ENCODE data around the gene COL6A3. TPM values are rescaled to one million over a fixed set of nuclear protein-coding genes. Genes with fewer than 3 reads are reported as not detected.

COL6A3 gene
- total and polyA plus RNA-seq, 7 donors = 2.8 to 715 (median 233) TPM

DNA sequence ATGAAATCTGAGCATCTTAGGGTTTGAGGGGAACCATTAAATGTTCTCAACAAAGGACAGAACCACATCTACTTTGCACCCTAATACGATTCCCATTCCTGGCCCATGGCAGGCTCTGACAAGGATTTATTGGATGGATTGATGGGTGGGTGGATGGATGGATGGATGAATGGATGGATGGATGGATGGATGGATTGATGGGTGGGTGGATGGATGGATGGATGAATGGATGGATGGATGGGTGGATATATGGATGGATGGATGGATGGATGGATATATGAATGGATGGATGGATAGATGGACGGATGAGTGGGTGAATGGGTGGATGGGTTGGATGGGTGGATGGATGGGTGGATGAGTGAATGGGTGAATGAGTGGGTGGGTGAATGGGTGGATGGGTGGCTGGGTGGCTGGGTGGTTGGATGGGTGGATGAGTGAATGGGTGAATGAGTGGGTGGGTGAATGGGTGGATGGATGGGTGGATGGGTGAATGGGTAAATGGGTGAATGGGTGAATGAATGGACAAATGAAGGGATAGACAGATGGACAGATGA is 43.5 kb upstream of the COL6A3 start:
- TF ChIP-seq, protein P1, sequence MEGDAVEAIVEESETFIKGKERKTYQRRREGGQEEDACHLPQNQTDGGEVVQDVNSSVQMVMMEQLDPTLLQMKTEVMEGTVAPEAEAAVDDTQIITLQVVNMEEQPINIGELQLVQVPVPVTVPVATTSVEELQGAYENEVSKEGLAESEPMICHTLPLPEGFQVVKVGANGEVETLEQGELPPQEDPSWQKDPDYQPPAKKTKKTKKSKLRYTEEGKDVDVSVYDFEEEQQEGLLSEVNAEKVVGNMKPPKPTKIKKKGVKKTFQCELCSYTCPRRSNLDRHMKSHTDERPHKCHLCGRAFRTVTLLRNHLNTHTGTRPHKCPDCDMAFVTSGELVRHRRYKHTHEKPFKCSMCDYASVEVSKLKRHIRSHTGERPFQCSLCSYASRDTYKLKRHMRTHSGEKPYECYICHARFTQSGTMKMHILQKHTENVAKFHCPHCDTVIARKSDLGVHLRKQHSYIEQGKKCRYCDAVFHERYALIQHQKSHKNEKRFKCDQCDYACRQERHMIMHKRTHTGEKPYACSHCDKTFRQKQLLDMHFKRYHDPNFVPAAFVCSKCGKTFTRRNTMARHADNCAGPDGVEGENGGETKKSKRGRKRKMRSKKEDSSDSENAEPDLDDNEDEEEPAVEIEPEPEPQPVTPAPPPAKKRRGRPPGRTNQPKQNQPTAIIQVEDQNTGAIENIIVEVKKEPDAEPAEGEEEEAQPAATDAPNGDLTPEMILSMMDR (IDR thresholded peaks at IDR 0.05) = no peak
- no peak for TF ChIP-seq POLR2AphosphoS5 (IDR thresholded peaks at IDR 0.05)
- TF ChIP-seq POLR2A (IDR thresholded peaks at IDR 0.05) = no peak
- TF ChIP-seq EP300 (IDR thresholded peaks at IDR 0.05) = no peak
- WGBS, 2 donors = 89 to 94% methylated on average over 2 of the region's 2 CpGs
- H3K9me3 ChIP-seq = no peaks in the 10 kb centered on the region
- no peak overlapping the region for H3K27ac ChIP-seq
- no peak for DNase-seq
- H3K4me3 ChIP-seq = no peak overlapping the region
- intact Hi-C loops (cut with DNase I) = no loop called here
- H3K36me3 ChIP-seq = no peaks in the 10 kb centered on the region
- H3K4me1 ChIP-seq = peaks cover 0 to 10% (median 5%) of the 10 kb centered on the region in 4 donors
- H3K27me3 ChIP-seq = no peaks in the 10 kb centered on the region

DNA sequence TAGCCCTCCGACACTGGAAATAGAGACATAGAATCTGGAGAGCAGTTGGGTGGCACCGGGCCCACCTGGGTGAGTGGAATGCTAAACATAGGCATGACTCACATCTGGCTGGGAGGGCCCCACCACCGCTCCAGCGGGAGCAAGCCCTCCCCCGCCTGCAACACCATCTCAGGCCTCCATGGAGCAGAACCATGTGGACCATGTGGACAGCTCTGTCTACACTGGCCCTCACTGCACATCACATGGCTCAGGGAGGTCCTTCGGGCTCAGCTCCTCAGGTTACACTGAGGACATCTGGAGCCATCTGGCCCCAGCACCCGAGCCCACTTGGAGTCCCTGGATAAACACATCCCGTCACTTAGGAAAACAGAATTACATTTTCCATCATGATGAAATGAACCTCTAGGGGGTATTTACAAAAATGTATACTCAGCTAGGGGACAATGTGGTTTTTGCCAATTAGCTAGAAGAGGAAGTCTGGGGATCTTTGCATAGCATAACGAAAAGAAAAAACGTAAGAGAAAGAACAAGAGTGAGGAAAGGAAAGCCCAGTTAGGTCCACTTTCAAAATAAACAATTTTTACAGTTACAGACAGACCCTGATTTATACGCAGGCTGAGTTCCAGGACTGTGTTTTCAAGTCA is 42.4 kb upstream of the COL6A3 start:
- no peaks in the 10 kb centered on the region for H3K36me3 ChIP-seq
- peak; percentile 93 for DNase-seq
- 55 to 75% methylated on average over 11 of the region's 11 CpGs for WGBS, 2 donors
- H3K27me3 ChIP-seq = no peaks in the 10 kb centered on the region
- no peaks in the 10 kb centered on the region for H3K9me3 ChIP-seq
- H3K27ac ChIP-seq = peak overlapping the region in 2 of 4 donors; percentile 23 to 32
- peak in 2 of 4 donors; percentile 11 to 58 for TF ChIP-seq POLR2AphosphoS5 (IDR thresholded peaks at IDR 0.05)
- TF ChIP-seq, protein P1 (IDR thresholded peaks at IDR 0.05) = no peak
- no peak overlapping the region for H3K4me3 ChIP-seq
- H3K4me1 ChIP-seq = peaks cover 0 to 20% (median 8%) of the 10 kb centered on the region in 4 donors
- intact Hi-C loops (cut with DNase I) = no loop called here

DNA sequence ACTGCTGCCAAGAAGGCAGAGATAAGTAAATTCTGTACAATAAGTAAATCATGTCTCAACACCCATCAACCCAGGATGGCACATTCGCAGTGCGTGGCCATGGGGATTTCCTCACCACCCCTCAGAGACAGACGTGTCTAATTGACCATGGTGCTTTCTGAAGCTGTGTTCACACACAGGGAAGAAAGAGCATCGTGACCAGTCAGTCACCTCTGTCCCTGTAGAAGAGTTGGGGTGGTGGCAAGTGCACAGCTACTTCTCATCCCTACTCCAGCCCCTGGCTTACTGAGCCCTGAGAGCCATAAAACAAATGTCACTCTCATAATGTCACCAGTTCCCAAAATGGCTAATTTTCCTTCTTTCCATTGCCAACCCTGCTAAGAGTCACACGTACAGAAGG is 41.8 kb upstream of the COL6A3 start:
- intact Hi-C loops (cut with DNase I) = no loop called here
- Histone ChIP-seq H3K4me3 (no peak overlapping the region), H3K4me1 (peaks cover 0 to 26% (median 11%) of the 10 kb centered on the region in 4 donors), H3K9me3 (no peaks in the 10 kb centered on the region), H3K27me3 (no peaks in the 10 kb centered on the region), H3K36me3 (no peaks in the 10 kb centered on the region), H3K27ac (peak overlapping the region in 1 of 4 donors; percentile 23)
- WGBS, 2 donors = 67 to 80% methylated on average over 5 of the region's 5 CpGs
- TF ChIP-seq, protein P1 (IDR thresholded peaks at IDR 0.05) = no peak
- TF ChIP-seq EP300 (IDR thresholded peaks at IDR 0.05) = no peak
- TF ChIP-seq POLR2A (IDR thresholded peaks at IDR 0.05) = no peak
- no peak for TF ChIP-seq POLR2AphosphoS5 (IDR thresholded peaks at IDR 0.05)
- no peak for DNase-seq

DNA sequence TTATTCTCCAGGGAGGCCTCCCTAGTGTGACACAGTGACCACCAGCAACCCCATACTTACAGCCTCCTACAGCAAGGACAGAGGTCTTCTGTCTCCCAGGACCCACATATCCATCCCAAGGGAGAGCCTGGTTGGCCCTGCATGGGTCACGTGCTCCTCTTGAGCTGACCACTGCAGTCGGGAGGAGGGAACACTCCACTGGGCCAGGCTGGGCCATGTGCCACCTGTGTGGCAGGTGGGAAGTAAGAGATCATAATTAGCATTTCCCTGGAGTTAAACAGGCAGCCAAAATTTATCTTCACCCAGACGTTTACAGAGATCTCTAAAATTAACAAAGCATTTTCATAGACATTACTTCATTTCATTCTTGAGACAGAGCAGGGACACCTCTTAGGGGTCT is 39.7 kb upstream of the COL6A3 start:
- Histone ChIP-seq H3K4me3 (no peak overlapping the region), H3K36me3 (no peaks in the 10 kb centered on the region), H3K9me3 (no peaks in the 10 kb centered on the region), H3K4me1 (peaks cover 0 to 37% (median 14%) of the 10 kb centered on the region in 4 donors), H3K27me3 (no peaks in the 10 kb centered on the region), H3K27ac (no peak overlapping the region)
- 67 to 83% methylated on average over 3 of the region's 3 CpGs for WGBS, 2 donors
- no peak for DNase-seq
- intact Hi-C loops (cut with DNase I) = no loop called here
- TF ChIP-seq EP300 (IDR thresholded peaks at IDR 0.05) = no peak
- no peak for TF ChIP-seq POLR2A (IDR thresholded peaks at IDR 0.05)
- TF ChIP-seq, protein P1 (IDR thresholded peaks at IDR 0.05) = no peak
- TF ChIP-seq POLR2AphosphoS5 (IDR thresholded peaks at IDR 0.05) = no peak

All from sigmoid colon (tissue), 7 donors.